ENCODE data around the gene UBN1. TPM values are rescaled to one million over a fixed set of nuclear protein-coding genes. Genes with fewer than 3 reads are reported as not detected.

Gene UBN1
- polyA plus RNA-seq, 1 donor: 38.2 TPM

GRCh38 chr16:4837733-4838501 is 9.4 kb upstream of the UBN1 start:
- no peak for DNase-seq
- peaks cover 72% of the 10 kb centered on the region for H3K36me3 ChIP-seq (ENCODE audit: control insufficient read depth, insufficient read depth, low read length)
- H3K4me3 ChIP-seq (ENCODE audit: low read length): no peak overlapping the region
- H3K27ac ChIP-seq (ENCODE audit: low read length): no peak overlapping the region
- no peaks in the 10 kb centered on the region for H3K9me3 ChIP-seq (ENCODE audit: control insufficient read depth, low read depth, low read length)
- WGBS (ENCODE audit: insufficient coverage, low lambda C conversion rate): no CpG with 5 or more reads among the region's 13 CpGs
- no peaks in the 10 kb centered on the region for H3K27me3 ChIP-seq (ENCODE audit: control insufficient read depth, insufficient read depth, low read length)
- peaks cover 5% of the 10 kb centered on the region for H3K4me1 ChIP-seq (ENCODE audit: control insufficient read depth, insufficient read depth, low read length)

- no CpG with 5 or more reads among the region's 5 CpGs for WGBS (ENCODE audit: insufficient coverage, low lambda C conversion rate)
- DNase-seq: no peak
- no peaks in the 10 kb centered on the region for H3K9me3 ChIP-seq (ENCODE audit: control insufficient read depth, low read depth, low read length)
- H3K36me3 ChIP-seq (ENCODE audit: control insufficient read depth, insufficient read depth, low read length): peaks cover 78% of the 10 kb centered on the region
- H3K4me1 ChIP-seq (ENCODE audit: control insufficient read depth, insufficient read depth, low read length): no peaks in the 10 kb centered on the region
- H3K27ac ChIP-seq (ENCODE audit: low read length): no peak overlapping the region
- no peak overlapping the region for H3K4me3 ChIP-seq (ENCODE audit: low read length)
- H3K27me3 ChIP-seq (ENCODE audit: control insufficient read depth, insufficient read depth, low read length): no peaks in the 10 kb centered on the region
Measured at GRCh38 chr16:4839942-4840341, 7.3 kb upstream of the UBN1 start.

- Histone ChIP-seq H3K4me3 (ENCODE audit: low read length) (no peak overlapping the region), H3K27ac (ENCODE audit: low read length) (no peak overlapping the region), H3K36me3 (ENCODE audit: control insufficient read depth, insufficient read depth, low read length) (peaks cover 70% of the 10 kb centered on the region), H3K4me1 (ENCODE audit: control insufficient read depth, insufficient read depth, low read length) (peaks cover 3% of the 10 kb centered on the region), H3K9me3 (ENCODE audit: control insufficient read depth, low read depth, low read length) (no peaks in the 10 kb centered on the region), H3K27me3 (ENCODE audit: control insufficient read depth, insufficient read depth, low read length) (no peaks in the 10 kb centered on the region)
- no CpG with 5 or more reads among the region's 5 CpGs for WGBS (ENCODE audit: insufficient coverage, low lambda C conversion rate)
- DNase-seq: no peak
Measured at GRCh38 chr16:4840984-4841383, 6.3 kb upstream of the UBN1 start.

GRCh38 chr16:4846503-4846900 is 779 bp upstream of the UBN1 start:
- H3K9me3 ChIP-seq (ENCODE audit: control insufficient read depth, low read depth, low read length): no peaks in the 10 kb centered on the region
- no CpG with 5 or more reads among the region's 27 CpGs for WGBS (ENCODE audit: insufficient coverage, low lambda C conversion rate)
- H3K36me3 ChIP-seq (ENCODE audit: control insufficient read depth, insufficient read depth, low read length): peaks cover 25% of the 10 kb centered on the region
- peak overlapping the region; percentile 92 for H3K27ac ChIP-seq (ENCODE audit: low read length)
- peaks cover 14% of the 10 kb centered on the region for H3K4me1 ChIP-seq (ENCODE audit: control insufficient read depth, insufficient read depth, low read length)
- no peaks in the 10 kb centered on the region for H3K27me3 ChIP-seq (ENCODE audit: control insufficient read depth, insufficient read depth, low read length)
- DNase-seq: peak; percentile 48 to 68
- peak overlapping the region; percentile 92 for H3K4me3 ChIP-seq (ENCODE audit: low read length)

- peak in 1 of 2 donors; percentile 69 for DNase-seq
- H3K27ac ChIP-seq (ENCODE audit: low read length): peak overlapping the region; percentile 81
- H3K9me3 ChIP-seq (ENCODE audit: control insufficient read depth, low read depth, low read length): no peaks in the 10 kb centered on the region
- H3K36me3 ChIP-seq (ENCODE audit: control insufficient read depth, insufficient read depth, low read length): peaks cover 16% of the 10 kb centered on the region
- H3K4me1 ChIP-seq (ENCODE audit: control insufficient read depth, insufficient read depth, low read length): peaks cover 14% of the 10 kb centered on the region
- no CpG with 5 or more reads among the region's 83 CpGs for WGBS (ENCODE audit: insufficient coverage, low lambda C conversion rate)
- peak overlapping the region; percentile 51 for H3K4me3 ChIP-seq (ENCODE audit: low read length)
- no peaks in the 10 kb centered on the region for H3K27me3 ChIP-seq (ENCODE audit: control insufficient read depth, insufficient read depth, low read length)
Measured at GRCh38 chr16:4847774-4848587, 700 bp downstream of the UBN1 start.

- no peak for DNase-seq
- WGBS (ENCODE audit: insufficient coverage, low lambda C conversion rate): no CpG with 5 or more reads among the region's 3 CpGs
- Histone ChIP-seq H3K27me3 (ENCODE audit: control insufficient read depth, insufficient read depth, low read length) (no peaks in the 10 kb centered on the region), H3K27ac (ENCODE audit: low read length) (no peak overlapping the region), H3K9me3 (ENCODE audit: control insufficient read depth, low read depth, low read length) (no peaks in the 10 kb centered on the region), H3K36me3 (ENCODE audit: control insufficient read depth, insufficient read depth, low read length) (peaks cover 20% of the 10 kb centered on the region), H3K4me1 (ENCODE audit: control insufficient read depth, insufficient read depth, low read length) (peaks cover 14% of the 10 kb centered on the region), H3K4me3 (ENCODE audit: low read length) (peak overlapping the region; percentile 3)
Measured at GRCh38 chr16:4850211-4850610, 2.9 kb downstream of the UBN1 start.

- no peak overlapping the region for H3K4me3 ChIP-seq (ENCODE audit: low read length)
- H3K27me3 ChIP-seq (ENCODE audit: control insufficient read depth, insufficient read depth, low read length): no peaks in the 10 kb centered on the region
- DNase-seq: no peak
- peaks cover 8% of the 10 kb centered on the region for H3K4me1 ChIP-seq (ENCODE audit: control insufficient read depth, insufficient read depth, low read length)
- WGBS (ENCODE audit: insufficient coverage, low lambda C conversion rate): no CpG with 5 or more reads among the region's 1 CpG
- no peaks in the 10 kb centered on the region for H3K9me3 ChIP-seq (ENCODE audit: control insufficient read depth, low read depth, low read length)
- H3K36me3 ChIP-seq (ENCODE audit: control insufficient read depth, insufficient read depth, low read length): peaks cover 31% of the 10 kb centered on the region
- no peak overlapping the region for H3K27ac ChIP-seq (ENCODE audit: low read length)
Measured at GRCh38 chr16:4852221-4852872, 5.1 kb downstream of the UBN1 start.

- H3K9me3 ChIP-seq (ENCODE audit: control insufficient read depth, low read depth, low read length): no peaks in the 10 kb centered on the region
- no peaks in the 10 kb centered on the region for H3K27me3 ChIP-seq (ENCODE audit: control insufficient read depth, insufficient read depth, low read length)
- no peak overlapping the region for H3K4me3 ChIP-seq (ENCODE audit: low read length)
- H3K4me1 ChIP-seq (ENCODE audit: control insufficient read depth, insufficient read depth, low read length): peaks cover under 1% of the 10 kb centered on the region
- DNase-seq: no peak
- H3K36me3 ChIP-seq (ENCODE audit: control insufficient read depth, insufficient read depth, low read length): peaks cover 59% of the 10 kb centered on the region
- no peak overlapping the region for H3K27ac ChIP-seq (ENCODE audit: low read length)
- WGBS (ENCODE audit: insufficient coverage, low lambda C conversion rate): no CpG with 5 or more reads among the region's 5 CpGs
Measured at GRCh38 chr16:4855371-4855770, 8.1 kb downstream of the UBN1 start.

- H3K36me3 ChIP-seq (ENCODE audit: control insufficient read depth, insufficient read depth, low read length): peaks cover 64% of the 10 kb centered on the region
- DNase-seq: no peak
- no CpG with 5 or more reads among the region's 2 CpGs for WGBS (ENCODE audit: insufficient coverage, low lambda C conversion rate)
- H3K4me1 ChIP-seq (ENCODE audit: control insufficient read depth, insufficient read depth, low read length): no peaks in the 10 kb centered on the region
- no peak overlapping the region for H3K27ac ChIP-seq (ENCODE audit: low read length)
- H3K27me3 ChIP-seq (ENCODE audit: control insufficient read depth, insufficient read depth, low read length): no peaks in the 10 kb centered on the region
- no peak overlapping the region for H3K4me3 ChIP-seq (ENCODE audit: low read length)
- no peaks in the 10 kb centered on the region for H3K9me3 ChIP-seq (ENCODE audit: control insufficient read depth, low read depth, low read length)
Measured at GRCh38 chr16:4855804-4856203, 8.5 kb downstream of the UBN1 start.

- WGBS (ENCODE audit: insufficient coverage, low lambda C conversion rate): 100% methylated on average over 3 of the region's 17 CpGs
- DNase-seq: no peak
- no peaks in the 10 kb centered on the region for H3K4me1 ChIP-seq (ENCODE audit: control insufficient read depth, insufficient read depth, low read length)
- no peaks in the 10 kb centered on the region for H3K9me3 ChIP-seq (ENCODE audit: control insufficient read depth, low read depth, low read length)
- no peak overlapping the region for H3K27ac ChIP-seq (ENCODE audit: low read length)
- peaks cover 72% of the 10 kb centered on the region for H3K36me3 ChIP-seq (ENCODE audit: control insufficient read depth, insufficient read depth, low read length)
- no peaks in the 10 kb centered on the region for H3K27me3 ChIP-seq (ENCODE audit: control insufficient read depth, insufficient read depth, low read length)
- no peak overlapping the region for H3K4me3 ChIP-seq (ENCODE audit: low read length)
Measured at GRCh38 chr16:4859190-4859899, 12.1 kb downstream of the UBN1 start.

Data from large intestine (tissue), 3 donors.